ENCODE data around the gene DMRTC1B.
"Not testable (repeated sequence)": the region's sequence is repeated elsewhere in the genome, so short reads cannot be mapped to it uniquely, and the experiment has no call there.

DMRTC1B gene, protein sequence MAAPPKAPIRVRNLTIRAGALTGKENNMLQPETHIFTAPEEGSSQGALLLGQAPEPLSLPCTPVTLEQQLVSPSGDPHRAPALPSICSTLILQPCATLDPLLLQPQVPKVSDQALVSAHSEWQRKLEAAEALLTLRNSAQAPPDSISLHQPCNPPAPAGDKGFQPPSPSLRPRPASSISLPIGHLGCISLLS

GRCh38 chrX:72776653-72777466 lies at the start of gene DMRTC1B:
Gene DMRTC1B (plus strand): TSS chrX:72776890. CDS start chrX:72845136, 68,246 bp downstream.
- DNase-seq: not testable (repeated sequence)

GRCh38 chrX:72727846-72728245 lies 48.8 kb upstream of the DMRTC1B start:
- DNase-seq: no peak

GRCh38 chrX:72733636-72734035 lies 43.1 kb upstream of the DMRTC1B start:
- DNase-seq: not testable (repeated sequence)

- no peak for DNase-seq
These were observed 41.1 kb upstream of the DMRTC1B start for GRCh38 chrX:72735561-72735960.

- DNase-seq: not testable (repeated sequence)
These were observed 31.1 kb upstream of the DMRTC1B start for GRCh38 chrX:72745546-72745945.

GRCh38 chrX:72748545-72748944 lies 28.1 kb upstream of the DMRTC1B start:
- not testable (repeated sequence) for DNase-seq

DNA sequence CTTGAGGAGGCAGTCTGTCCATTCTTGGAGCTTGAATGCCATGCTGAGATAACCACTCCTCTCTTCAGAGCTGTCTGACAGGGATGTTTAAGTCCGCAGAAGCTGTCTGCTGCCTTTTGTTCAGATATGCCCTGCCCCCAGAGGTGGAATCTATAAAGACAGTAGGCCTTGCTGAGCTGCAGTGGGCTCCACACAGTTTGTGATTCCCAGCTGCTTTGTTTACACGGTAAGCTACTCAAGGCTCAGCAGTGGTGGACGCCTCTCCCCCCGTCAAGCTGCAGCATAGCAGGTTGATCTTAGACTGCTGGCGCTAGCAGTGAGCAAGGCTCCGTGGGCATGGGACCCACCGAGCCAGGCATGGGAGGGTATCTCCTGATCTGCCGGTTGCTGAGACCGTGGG lies 16.2 kb upstream of the DMRTC1B start:
- DNase-seq: not testable (repeated sequence)

GRCh38 chrX:72777467-72777790 lies 739 bp downstream of the DMRTC1B start:
- not testable (repeated sequence) for DNase-seq

DNA sequence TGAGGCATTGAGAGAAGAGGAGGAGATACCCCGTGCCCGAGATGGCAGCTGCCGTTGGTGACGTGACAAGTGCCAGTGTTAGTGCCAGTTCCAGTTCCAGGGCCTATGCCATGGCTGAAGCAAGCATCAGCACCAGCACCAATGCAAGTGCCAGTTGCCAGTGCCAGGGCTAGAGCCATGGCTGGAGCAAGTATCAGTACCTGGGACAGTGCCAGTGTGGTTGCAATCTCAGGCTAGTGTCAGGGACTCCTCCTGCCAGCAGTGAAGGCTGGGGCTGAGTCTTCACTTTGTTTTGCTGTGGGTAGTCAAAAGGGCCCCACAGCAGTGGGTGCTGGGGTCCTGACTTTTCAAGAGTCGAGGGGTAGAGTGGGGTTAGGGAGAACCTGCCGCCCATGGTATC lies 1.5 kb downstream of the DMRTC1B start:
- not testable (repeated sequence) for DNase-seq

DNA sequence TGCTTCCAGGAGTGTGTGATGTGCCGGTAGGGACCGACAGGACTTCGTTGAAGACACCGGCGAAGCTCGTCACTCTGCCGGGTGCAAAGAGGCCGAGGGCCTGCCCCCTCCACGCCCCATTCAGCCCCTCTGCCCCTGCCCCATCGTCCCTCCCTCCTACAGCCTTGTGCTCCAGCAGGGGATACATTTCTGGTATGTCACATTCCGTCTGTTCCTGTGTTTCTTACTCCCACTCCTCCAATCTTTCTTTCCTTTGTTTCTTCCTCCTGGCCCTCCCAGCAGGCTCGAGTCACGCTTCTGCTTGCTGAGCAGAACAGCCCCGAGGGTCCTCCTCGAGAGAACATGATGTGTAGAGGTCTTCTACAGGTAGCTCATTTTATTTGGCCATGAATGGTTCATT lies 5.9 kb downstream of the DMRTC1B start, which contains the start of gene FAM236B:
Gene FAM236B, minus strand, starts transcription at position 101 of the 400 bp plus-strand sequence. Its CDS starts 100 bp downstream, at position 1.
- not testable (repeated sequence) for DNase-seq

- not testable (repeated sequence) for DNase-seq
These were observed 6.8 kb downstream of the DMRTC1B start for GRCh38 chrX:72783365-72783936.

- not testable (repeated sequence) for DNase-seq
These were observed 7.3 kb downstream of the DMRTC1B start for GRCh38 chrX:72783964-72784363.

DNA sequence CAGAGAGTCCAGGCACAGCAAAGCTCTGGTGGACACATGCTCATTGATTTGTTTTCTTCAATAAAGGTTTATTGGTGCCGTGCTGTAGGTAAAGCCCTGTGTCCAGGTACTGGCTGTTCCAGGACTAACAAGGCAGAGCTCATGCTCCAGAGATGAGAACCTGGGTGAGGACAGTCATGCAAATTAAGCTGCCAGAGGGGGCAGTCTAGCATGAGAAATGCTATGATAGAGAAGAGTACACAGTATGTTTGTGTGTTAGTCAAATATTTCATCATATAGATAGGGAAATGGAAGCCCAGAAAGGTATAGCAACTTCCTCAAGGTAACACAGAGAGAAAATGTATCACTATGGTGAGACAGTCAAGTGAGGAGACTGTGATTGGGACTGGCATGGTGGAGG lies 11.5 kb downstream of the DMRTC1B start:
- not testable (repeated sequence) for DNase-seq

DNA sequence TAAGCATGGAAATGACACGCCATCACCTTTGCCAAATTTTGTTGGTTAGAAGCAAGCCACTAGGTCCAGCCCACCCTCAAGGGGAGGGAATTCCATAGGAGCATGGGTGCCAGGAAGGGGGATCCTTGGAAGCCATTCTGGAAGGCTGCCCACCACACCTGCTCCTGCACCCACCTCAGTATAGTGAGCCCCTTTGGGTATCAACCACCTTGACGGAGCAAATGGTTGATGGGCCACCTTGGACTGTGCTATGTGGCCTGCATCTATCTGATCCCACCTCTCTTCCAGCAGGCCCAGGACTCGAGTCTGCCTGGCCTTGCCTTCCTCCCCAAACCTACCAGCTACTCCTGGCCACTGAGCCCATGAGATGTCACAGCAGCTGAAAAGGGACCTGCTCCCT lies 13.7 kb downstream of the DMRTC1B start:
- DNase-seq: not testable (repeated sequence)

GRCh38 chrX:72808110-72808509 lies 31.4 kb downstream of the DMRTC1B start, which contains the start of gene FAM236D:
Gene FAM236D (minus strand): TSS chrX:72808210. CDS start chrX:72808110, 100 bp downstream.
- DNase-seq: not testable (repeated sequence)

DNA sequence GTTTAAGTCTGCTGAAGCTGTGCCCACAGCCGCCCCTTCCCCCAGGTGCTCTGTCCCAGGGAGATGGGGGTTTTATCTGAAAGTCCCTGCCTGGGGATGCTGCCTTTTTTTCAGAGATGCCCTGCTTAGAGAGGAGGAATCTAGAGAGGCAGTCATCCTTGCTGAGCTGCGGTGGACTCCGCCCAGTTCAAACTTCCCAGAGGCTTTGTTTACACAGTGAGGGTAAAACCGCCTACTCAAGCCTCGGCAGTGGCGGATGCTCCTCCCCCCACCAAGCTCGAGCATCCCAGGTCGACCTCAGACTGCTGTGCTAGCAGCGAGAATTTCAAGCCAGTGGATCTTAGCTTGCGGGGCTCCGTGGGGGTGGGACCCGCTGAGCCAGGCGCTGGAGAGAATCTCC lies 54.0 kb downstream of the DMRTC1B start:
- DNase-seq: not testable (repeated sequence)

- not testable (repeated sequence) for DNase-seq
These were observed 60.8 kb downstream of the DMRTC1B start for GRCh38 chrX:72837532-72837931.

- DNase-seq: not testable (repeated sequence)
These were observed 106.2 kb downstream of the DMRTC1B start for GRCh38 chrX:72882898-72883297.

DNA sequence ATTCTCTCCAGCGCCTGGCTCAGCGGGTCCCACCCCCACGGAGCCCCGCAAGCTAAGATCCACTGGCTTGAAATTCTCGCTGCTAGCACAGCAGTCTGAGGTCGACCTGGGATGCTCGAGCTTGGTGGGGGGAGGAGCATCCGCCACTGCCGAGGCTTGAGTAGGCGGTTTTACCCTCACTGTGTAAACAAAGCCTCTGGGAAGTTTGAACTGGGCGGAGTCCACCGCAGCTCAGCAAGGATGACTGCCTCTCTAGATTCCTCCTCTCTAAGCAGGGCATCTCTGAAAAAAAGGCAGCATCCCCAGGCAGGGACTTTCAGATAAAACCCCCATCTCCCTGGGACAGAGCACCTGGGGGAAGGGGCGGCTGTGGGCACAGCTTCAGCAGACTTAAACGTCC lies 113.0 kb downstream of the DMRTC1B start:
- DNase-seq: not testable (repeated sequence)

Data from COR-L47 (cell line).